DOHH2 (cell line): Measurements from ENCODE around the gene GHR.
"Not testable (repeated sequence)": the region's sequence is repeated elsewhere in the genome, so short reads cannot be mapped to it uniquely, and the experiment has no call there.

Experiments
- EZH2phosphoT487 ChIP-seq: fragments of 200-600 bp; sonication (generic); IDR thresholded peaks from 2 replicates; pipeline ENCODE4 v1.6.1; 2017; ENCODE audit warnings: borderline replicate concordance, mild to moderate bottlenecking, antibody characterized with exemption, low read length, moderate library complexity, mixed read lengths
- TF ChIP-seq, protein P1 (sequence below): fragments of 200-600 bp; sonication (generic); IDR thresholded peaks from one replicate; pipeline ENCODE4 v1.5.1; 2014; ENCODE audit warnings: antibody characterized with exemption, mild to moderate bottlenecking, low read depth, low read length; ENCODE audit not compliant: poor library complexity, severe bottlenecking

- TF ChIP-seq, protein P1, sequence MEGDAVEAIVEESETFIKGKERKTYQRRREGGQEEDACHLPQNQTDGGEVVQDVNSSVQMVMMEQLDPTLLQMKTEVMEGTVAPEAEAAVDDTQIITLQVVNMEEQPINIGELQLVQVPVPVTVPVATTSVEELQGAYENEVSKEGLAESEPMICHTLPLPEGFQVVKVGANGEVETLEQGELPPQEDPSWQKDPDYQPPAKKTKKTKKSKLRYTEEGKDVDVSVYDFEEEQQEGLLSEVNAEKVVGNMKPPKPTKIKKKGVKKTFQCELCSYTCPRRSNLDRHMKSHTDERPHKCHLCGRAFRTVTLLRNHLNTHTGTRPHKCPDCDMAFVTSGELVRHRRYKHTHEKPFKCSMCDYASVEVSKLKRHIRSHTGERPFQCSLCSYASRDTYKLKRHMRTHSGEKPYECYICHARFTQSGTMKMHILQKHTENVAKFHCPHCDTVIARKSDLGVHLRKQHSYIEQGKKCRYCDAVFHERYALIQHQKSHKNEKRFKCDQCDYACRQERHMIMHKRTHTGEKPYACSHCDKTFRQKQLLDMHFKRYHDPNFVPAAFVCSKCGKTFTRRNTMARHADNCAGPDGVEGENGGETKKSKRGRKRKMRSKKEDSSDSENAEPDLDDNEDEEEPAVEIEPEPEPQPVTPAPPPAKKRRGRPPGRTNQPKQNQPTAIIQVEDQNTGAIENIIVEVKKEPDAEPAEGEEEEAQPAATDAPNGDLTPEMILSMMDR, result not testable (repeated sequence)
- TF ChIP-seq EZH2phosphoT487, result not testable (repeated sequence)
Observed at GRCh38 chr5:42734531-42735058, 311.4 kb downstream of the GHR start.
